ENCODE data around the gene BTK. TPM values are rescaled to one million over a fixed set of nuclear protein-coding genes. Genes with fewer than 3 reads are reported as not detected.

The BTK gene
- total RNA-seq, 4 donors from 2014 or later: 2.5 to 5.3 (median 4.0) TPM

DNA sequence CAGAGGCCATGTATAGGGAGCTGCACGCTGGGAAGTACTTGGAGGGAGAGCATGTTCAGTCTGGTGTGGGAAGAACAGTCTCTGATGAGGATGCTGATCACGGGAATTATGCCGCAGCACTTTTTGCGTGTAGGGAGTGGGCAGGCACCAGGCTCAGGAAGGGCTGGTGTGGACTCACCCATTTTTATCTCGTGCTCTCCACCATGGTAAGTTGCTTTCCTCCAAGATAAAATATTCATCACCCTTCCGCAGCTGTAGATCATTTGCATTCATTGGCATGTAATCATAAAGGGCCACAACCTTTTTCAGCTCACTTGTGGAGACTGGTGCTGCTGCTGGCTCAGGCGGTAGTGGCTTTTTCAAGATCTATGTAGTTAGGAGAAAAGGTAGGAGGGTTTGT lies 25.6 kb downstream of the BTK start:
- Histone ChIP-seq H3K27ac (replicated peaks in 1 of 4) (no peak overlapping the region), H3K4me3 (no peak overlapping the region), H3K9me3 (no peaks in the 10 kb centered on the region), H3K36me3 (no peaks in the 10 kb centered on the region), H3K27me3 (no peaks in the 10 kb centered on the region), H3K4me1 (no peaks in the 10 kb centered on the region)
- TF ChIP-seq POLR2AphosphoS5 (IDR thresholded peaks at IDR 0.05) (no peak), POLR2A (IDR thresholded peaks at IDR 0.05; ENCODE audit: low read depth) (no peak), EP300 (IDR thresholded peaks at IDR 0.05) (no peak)
- TF ChIP-seq, protein P1, sequence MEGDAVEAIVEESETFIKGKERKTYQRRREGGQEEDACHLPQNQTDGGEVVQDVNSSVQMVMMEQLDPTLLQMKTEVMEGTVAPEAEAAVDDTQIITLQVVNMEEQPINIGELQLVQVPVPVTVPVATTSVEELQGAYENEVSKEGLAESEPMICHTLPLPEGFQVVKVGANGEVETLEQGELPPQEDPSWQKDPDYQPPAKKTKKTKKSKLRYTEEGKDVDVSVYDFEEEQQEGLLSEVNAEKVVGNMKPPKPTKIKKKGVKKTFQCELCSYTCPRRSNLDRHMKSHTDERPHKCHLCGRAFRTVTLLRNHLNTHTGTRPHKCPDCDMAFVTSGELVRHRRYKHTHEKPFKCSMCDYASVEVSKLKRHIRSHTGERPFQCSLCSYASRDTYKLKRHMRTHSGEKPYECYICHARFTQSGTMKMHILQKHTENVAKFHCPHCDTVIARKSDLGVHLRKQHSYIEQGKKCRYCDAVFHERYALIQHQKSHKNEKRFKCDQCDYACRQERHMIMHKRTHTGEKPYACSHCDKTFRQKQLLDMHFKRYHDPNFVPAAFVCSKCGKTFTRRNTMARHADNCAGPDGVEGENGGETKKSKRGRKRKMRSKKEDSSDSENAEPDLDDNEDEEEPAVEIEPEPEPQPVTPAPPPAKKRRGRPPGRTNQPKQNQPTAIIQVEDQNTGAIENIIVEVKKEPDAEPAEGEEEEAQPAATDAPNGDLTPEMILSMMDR (IDR thresholded peaks at IDR 0.05): no peak
- DNase-seq (ENCODE audit: extremely low spot score): no peak
- intact Hi-C loops (cut with DNase I): no loop called here
- 60% methylated on average over 7 of the region's 7 CpGs for WGBS

DNA sequence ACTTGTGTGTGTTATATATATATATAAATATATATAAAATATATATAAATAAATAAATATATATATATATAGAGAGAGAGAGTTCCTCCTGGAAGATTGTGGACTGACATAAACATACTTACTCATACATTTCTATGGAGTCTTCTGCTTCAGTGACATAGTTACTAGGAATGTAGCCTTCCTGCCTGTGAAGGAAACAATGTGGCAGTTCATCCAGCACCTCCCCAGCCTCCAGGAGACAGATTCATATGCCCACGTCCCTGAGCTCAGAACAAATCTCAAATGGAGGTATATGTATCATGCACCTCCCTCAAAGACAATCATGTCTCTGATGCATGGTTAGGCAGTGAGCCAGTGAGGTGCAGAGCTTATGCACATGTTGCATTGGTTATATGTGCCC lies 26.0 kb downstream of the BTK start:
- Histone ChIP-seq H3K27me3 (no peaks in the 10 kb centered on the region), H3K4me3 (no peak overlapping the region), H3K4me1 (no peaks in the 10 kb centered on the region), H3K36me3 (no peaks in the 10 kb centered on the region), H3K9me3 (no peaks in the 10 kb centered on the region), H3K27ac (replicated peaks in 1 of 4) (no peak overlapping the region)
- no peak for DNase-seq (ENCODE audit: extremely low spot score)
- intact Hi-C loops (cut with DNase I): no loop called here
- WGBS: 63% methylated on average over 1 of the region's 1 CpG
- TF ChIP-seq, protein P1 (IDR thresholded peaks at IDR 0.05): no peak
- no peak for TF ChIP-seq POLR2AphosphoS5 (IDR thresholded peaks at IDR 0.05)
- no peak for TF ChIP-seq EP300 (IDR thresholded peaks at IDR 0.05)
- TF ChIP-seq POLR2A (IDR thresholded peaks at IDR 0.05; ENCODE audit: low read depth): no peak

DNA sequence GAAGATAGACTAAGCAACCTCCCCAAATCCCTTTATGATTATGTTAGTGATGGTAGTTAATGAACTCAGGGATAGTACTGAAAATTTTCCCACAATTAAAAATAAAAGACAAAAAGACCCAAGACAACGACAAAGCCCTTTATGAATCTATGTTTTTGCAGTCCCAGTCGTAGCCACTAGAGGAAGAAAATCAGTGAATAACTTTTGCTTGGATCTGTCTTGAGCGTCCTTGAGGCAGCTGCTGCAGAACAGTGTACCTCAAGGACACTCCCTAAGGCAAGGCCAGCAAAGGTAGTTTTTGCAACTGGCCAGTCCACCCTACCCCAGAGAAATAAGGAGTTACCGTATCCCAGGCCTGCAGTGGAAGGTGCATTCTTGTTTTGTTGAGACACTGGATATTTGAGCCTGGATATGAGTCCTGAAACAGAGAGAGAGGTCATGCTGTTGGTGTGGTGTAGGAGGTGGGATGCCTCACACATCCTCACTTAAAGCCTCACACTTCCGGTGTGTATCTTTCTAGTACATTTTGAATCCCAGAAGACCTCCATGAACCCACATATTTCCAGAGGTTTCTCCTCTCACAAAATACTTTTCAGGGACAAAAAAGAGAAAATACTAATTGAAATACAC lies 28.7 kb downstream of the BTK start:
- no peak overlapping the region for H3K27ac ChIP-seq (replicated peaks in 1 of 4)
- DNase-seq (ENCODE audit: extremely low spot score): no peak
- H3K4me3 ChIP-seq: no peak overlapping the region
- H3K4me1 ChIP-seq: no peaks in the 10 kb centered on the region
- intact Hi-C loops (cut with DNase I): no loop called here
- no peaks in the 10 kb centered on the region for H3K9me3 ChIP-seq
- no peaks in the 10 kb centered on the region for H3K36me3 ChIP-seq
- no peaks in the 10 kb centered on the region for H3K27me3 ChIP-seq
- 43% methylated on average over 5 of the region's 5 CpGs for WGBS
- TF ChIP-seq, protein P1 (IDR thresholded peaks at IDR 0.05): peak in 1 of 3 experiments; percentile 18
- no peak for TF ChIP-seq POLR2A (IDR thresholded peaks at IDR 0.05; ENCODE audit: low read depth)

DNA sequence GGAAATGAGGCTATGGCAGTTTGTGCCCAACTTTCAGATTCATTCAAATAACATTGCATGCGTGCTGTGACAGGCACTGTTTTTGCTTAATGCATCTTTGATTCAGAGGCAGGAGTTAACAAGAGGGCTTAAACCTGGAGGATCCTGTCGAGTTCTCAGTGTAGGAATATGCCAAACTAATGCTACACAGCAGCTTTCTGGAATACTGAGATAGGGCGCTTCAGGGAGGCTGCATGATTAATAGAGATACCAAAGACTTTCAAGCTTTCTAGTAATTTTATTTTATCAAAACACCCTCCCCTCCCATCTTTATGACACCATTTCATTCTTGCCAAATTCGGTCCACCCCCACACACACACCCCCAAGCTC lies 36.8 kb downstream of the BTK start:
- Histone ChIP-seq H3K27ac (replicated peaks in 1 of 4) (peak overlapping the region; percentile 82 to 89 (median 84)), H3K4me1 (peaks cover 7 to 18% (median 16%) of the 10 kb centered on the region in 4 donors), H3K27me3 (no peaks in the 10 kb centered on the region), H3K4me3 (peak overlapping the region; percentile 60 to 66 (median 65)), H3K9me3 (no peaks in the 10 kb centered on the region), H3K36me3 (peaks cover 0 to 7% (median 0%) of the 10 kb centered on the region in 4 donors)
- DNase-seq (ENCODE audit: extremely low spot score): no peak
- 33% methylated on average over 4 of the region's 4 CpGs for WGBS
- intact Hi-C loops (cut with DNase I): no loop called here
- TF ChIP-seq POLR2A (IDR thresholded peaks at IDR 0.05; ENCODE audit: low read depth) (no peak), POLR2AphosphoS5 (IDR thresholded peaks at IDR 0.05) (no peak), EP300 (IDR thresholded peaks at IDR 0.05) (no peak)
- TF ChIP-seq, protein P1 (IDR thresholded peaks at IDR 0.05): no peak
